Measurements from ENCODE around the gene NOCT.
A peak's percentile ranks its signal among the peaks of the same experiment; 100 is the strongest.
"Not testable (repeated sequence)": the region's sequence is repeated elsewhere in the genome, so short reads cannot be mapped to it uniquely, and the experiment has no call there.

Gene NOCT

GRCh38 chr4:139011225-139011950 lies 4.2 kb upstream of the NOCT start:
- DNase-seq = no peak

- DNase-seq = peak; percentile 76
Measured at GRCh38 chr4:139014371-139015268, 961 bp upstream of the NOCT start.

- peak; percentile 45 for DNase-seq
Measured at GRCh38 chr4:139015948-139016471, 429 bp downstream of the NOCT start.

GRCh38 chr4:139017861-139018260 lies 2.3 kb downstream of the NOCT start:
- DNase-seq = no peak

- no peak for DNase-seq
Measured at GRCh38 chr4:139018501-139018900, 2.9 kb downstream of the NOCT start.

- DNase-seq = no peak
Measured at GRCh38 chr4:139018971-139019758, 3.6 kb downstream of the NOCT start.

- DNase-seq = no peak
Measured at GRCh38 chr4:139020384-139020783, 4.8 kb downstream of the NOCT start.

GRCh38 chr4:139021071-139021470 lies 5.5 kb downstream of the NOCT start:
- DNase-seq = not testable (repeated sequence)

- no peak for DNase-seq
Measured at GRCh38 chr4:139022835-139023234, 7.3 kb downstream of the NOCT start.

- no peak for DNase-seq
Measured at GRCh38 chr4:139024686-139025085, 9.1 kb downstream of the NOCT start.

GRCh38 chr4:139025841-139026240 lies 10.3 kb downstream of the NOCT start:
- DNase-seq = no peak

- DNase-seq = no peak
Measured at GRCh38 chr4:139027776-139028175, 12.2 kb downstream of the NOCT start.

- DNase-seq = no peak
Measured at GRCh38 chr4:139028191-139028661, 12.6 kb downstream of the NOCT start.

GRCh38 chr4:139029866-139030363 lies 14.3 kb downstream of the NOCT start:
- not testable (repeated sequence) for DNase-seq

- DNase-seq = peak; percentile 89
Measured at GRCh38 chr4:139030614-139031235, 15.1 kb downstream of the NOCT start.

GRCh38 chr4:139035650-139036049 lies 20.1 kb downstream of the NOCT start:
- DNase-seq = no peak

GRCh38 chr4:139036885-139037284 lies 21.3 kb downstream of the NOCT start:
- DNase-seq = no peak

- no peak for DNase-seq
Measured at GRCh38 chr4:139038874-139039443, 23.4 kb downstream of the NOCT start.

- DNase-seq = no peak
Measured at GRCh38 chr4:139042981-139043460, 27.4 kb downstream of the NOCT start.

GRCh38 chr4:139044291-139044690 lies 28.7 kb downstream of the NOCT start:
- DNase-seq = no peak

- no peak for DNase-seq
Measured at GRCh38 chr4:139048026-139048425, 32.4 kb downstream of the NOCT start.

- DNase-seq = no peak
Measured at GRCh38 chr4:139050446-139050845, 34.9 kb downstream of the NOCT start.
